ENCODE data around the gene INPP4B.

The INPP4B gene

GRCh38 chr4:141995056-141995455 lies 851.0 kb downstream of the INPP4B start:
- Histone ChIP-seq H3K27ac (ENCODE audit: low read depth, low read length) (no peak overlapping the region), H3K4me1 (ENCODE audit: insufficient read depth, low read length) (no peaks in the 10 kb centered on the region), H3K36me3 (ENCODE audit: insufficient read depth, low read length) (no peaks in the 10 kb centered on the region), H3K4me3 (ENCODE audit: low read depth in 1 of 2, low read length in 2 of 2) (no peak overlapping the region), H3K9me3 (ENCODE audit: low read length) (no peaks in the 10 kb centered on the region), H3K27me3 (ENCODE audit: control insufficient read depth in 1 of 2, insufficient read depth in 2 of 2, low read length in 2 of 2) (no peaks in the 10 kb centered on the region), H3K9ac (ENCODE audit: low read length) (no peak overlapping the region)

GRCh38 chr4:141977433-141977832 lies 868.7 kb downstream of the INPP4B start:
- no peaks in the 10 kb centered on the region for H3K9me3 ChIP-seq (ENCODE audit: low read length)
- no peak overlapping the region for H3K4me3 ChIP-seq (ENCODE audit: low read depth in 1 of 2, low read length in 2 of 2)
- no peaks in the 10 kb centered on the region for H3K27me3 ChIP-seq (ENCODE audit: control insufficient read depth in 1 of 2, insufficient read depth in 2 of 2, low read length in 2 of 2)
- no peak overlapping the region for H3K9ac ChIP-seq (ENCODE audit: low read length)
- no peaks in the 10 kb centered on the region for H3K36me3 ChIP-seq (ENCODE audit: insufficient read depth, low read length)
- no peaks in the 10 kb centered on the region for H3K4me1 ChIP-seq (ENCODE audit: insufficient read depth, low read length)
- H3K27ac ChIP-seq (ENCODE audit: low read depth, low read length) = no peak overlapping the region
